ENCODE results near the gene CPO.
"Not testable (repeated sequence)": the region's sequence is repeated elsewhere in the genome, so short reads cannot be mapped to it uniquely, and the experiment has no call there.

- TF ChIP-seq CTCF (IDR thresholded peaks at IDR 0.05); POLR2A (IDR thresholded peaks at IDR 0.05); POLR2AphosphoS5 (IDR thresholded peaks at IDR 0.05); EP300 (IDR thresholded peaks at IDR 0.05; ENCODE audit: low read depth): not testable (repeated sequence)
Measured at GRCh38 chr2:206953404-206953803, 14.1 kb downstream of the CPO start.
